Spleen (tissue), 11 donors: ENCODE results near the gene NAB1. TPM values are rescaled to one million over a fixed set of nuclear protein-coding genes. Genes with fewer than 3 reads are reported as not detected.

ENCODE experiments used
- DNase-seq: peaks from one replicate; pipeline ENCODE4 v3.0.0-alpha.2; 2020
- H3K27ac ChIP-seq, 8 donors: fragments of 200-600 bp; sonication (generic) in 7 of 8; 1 replicate in 4 of 8; 2 replicates in 4 of 8; pipeline versions ENCODE4 v1.5.0 to v1.8.0; 2016 to 2021; ENCODE audit warnings: inconsistent platforms in 4 of 8, mild to moderate bottlenecking in 4 of 8, moderate library complexity in 1 of 8
- H3K27me3 ChIP-seq, 7 donors: fragments of 200-600 bp; sonication (generic) in 6 of 7; replicated peaks in 1 of 7; 1 replicate in 4 of 7; 2 replicates in 3 of 7; pipeline versions ENCODE4 v1.5.0 to v1.8.0; 2016 to 2021; ENCODE audit warnings: inconsistent platforms in 3 of 7, mild to moderate bottlenecking in 1 of 7
- H3K36me3 ChIP-seq, 6 donors: fragments of 200-600 bp; sonication (generic) in 5 of 6; 1 replicate in 4 of 6; 2 replicates in 2 of 6; pipeline versions ENCODE4 v1.5.0 to v1.8.0; 2016 to 2021; ENCODE audit warnings: inconsistent platforms in 2 of 6
- H3K4me1 ChIP-seq, 6 donors: fragments of 200-600 bp; sonication (generic) in 5 of 6; 1 replicate in 3 of 6; 2 replicates in 3 of 6; pipeline versions ENCODE4 v1.5.0 to v1.8.0; 2016 to 2021; ENCODE audit warnings: inconsistent platforms in 3 of 6
- H3K4me3 ChIP-seq, 8 donors: fragments of 200-600 bp; sonication (generic) in 7 of 8; 1 replicate in 4 of 8; 2 replicates in 4 of 8; pipeline versions ENCODE4 v1.5.0 to v1.8.0; 2016 to 2021; ENCODE audit warnings: inconsistent platforms in 4 of 8, mild to moderate bottlenecking in 4 of 8, moderate library complexity in 2 of 8
- H3K9me3 ChIP-seq, 8 donors: fragments of 200-600 bp; sonication (generic) in 7 of 8; 1 replicate in 4 of 8; 2 replicates in 4 of 8; pipeline versions ENCODE4 v1.5.0 to v1.8.0; 2016 to 2021; ENCODE audit warnings: inconsistent platforms in 4 of 8
- CTCF ChIP-seq, 11 experiments: fragments of 200-600 bp in 7 of 11; fragments of 450-650 bp in 4 of 11; sonication (generic) in 4 of 11; IDR thresholded peaks in 8 of 11; conservative IDR thresholded peaks in 3 of 11; 1 replicate in 7 of 11; 2 replicates in 4 of 11; pipeline versions ENCODE4 v1.4.0 to v1.8.0; 2016 to 2021; ENCODE audit warnings: antibody characterized with exemption in 11 of 11, inconsistent platforms in 4 of 11, mild to moderate bottlenecking in 1 of 11
- POLR2A ChIP-seq, 3 donors: fragments of 450-650 bp; IDR thresholded peaks; one replicate each; pipeline ENCODE4 v1.5.1; 2017; ENCODE audit warnings: antibody characterized with exemption in 3 of 3, mild to moderate bottlenecking in 1 of 3
- POLR2AphosphoS5 ChIP-seq, 3 donors: sonication (generic); formaldehyde crosslinking; IDR thresholded peaks; one replicate each; pipeline ENCODE4 v1.5.1; 2017; ENCODE audit warnings: antibody characterized with exemption in 3 of 3
- WGBS, 5 donors: extraction: QIAGEN DNeasy Blood & Tissue Kit in 3 of 5; methylation state at CpG; one replicate each; pipeline versions ENCODE4 v1.1.5 to v1.1.7; 2013 to 2018; 5-methylcytosine and 5-hydroxymethylcytosine counted together
- intact Hi-C: fragments of 100-400 bp; cut with DNase I; formaldehyde crosslinking; loops from one replicate; pipeline ENCODE4 v1.15.0; 2023; ENCODE audit warnings: low total_unique reads
- polyA plus RNA-seq, 3 donors: library from polyadenylated mRNA; stranded (reverse); fragments of 200-250 nt; gene quantifications; one replicate each; pipeline ENCODE4 v1.2.1, GENCODE V29; 2013
- total RNA-seq, 7 donors: library from RNA; depleted of rRNA in 3 of 7; stranded (reverse); fragments of >200 nt in 3 of 7; fragmentation: NEBNext Ultra II Directional in 4 of 7; extraction: Animal tissue kit (Norgen Biotek cat#: 25700) in 4 of 7; gene quantifications; one replicate each; pipeline versions ENCODE4 v1.1.0 to v1.2.1, GENCODE V29; 2016 to 2021
- donor health status: healthy with polysubstance abuse.
- donor health status: DM: no; HTN: no; CAD: no; lungs with moderate emphysema.
- donor health status: DM: no; HTN: no; CAD: no.
- donor health status: Bipolar disorder and iron deficiency.
- donor health status: healthy.
- donor health status: DM: no; HTN: no; CAD: no.
- donor health status: DM: yes; HTN: yes; CAD: no.

Gene NAB1
- total and polyA plus RNA-seq, 10 donors = 8.8 to 44.7 (median 27.9) TPM

- H3K36me3 ChIP-seq = peaks cover 0 to 52% (median 14%) of the 10 kb centered on the region in 6 donors
- H3K27me3 ChIP-seq = no peaks in the 10 kb centered on the region
- no peak overlapping the region for H3K27ac ChIP-seq
- H3K4me1 ChIP-seq = no peaks in the 10 kb centered on the region
- H3K4me3 ChIP-seq = no peak overlapping the region
- DNase-seq = no peak
- intact Hi-C loops = no loop called here
- TF ChIP-seq CTCF (IDR thresholded peaks at IDR 0.05 in 8 of 11, conservative IDR thresholded peaks at IDR 0.05 in 3 of 11) = no peak
- TF ChIP-seq POLR2AphosphoS5 (IDR thresholded peaks at IDR 0.05) = no peak
- TF ChIP-seq POLR2A (IDR thresholded peaks at IDR 0.05) = no peak
- WGBS, 5 donors = 70 to 96% (median 80%) methylated on average over 2 of the region's 2 CpGs
- no peaks in the 10 kb centered on the region for H3K9me3 ChIP-seq
Measured at GRCh38 chr2:190693533-190694232, 44.8 kb downstream of the NAB1 start.

DNA sequence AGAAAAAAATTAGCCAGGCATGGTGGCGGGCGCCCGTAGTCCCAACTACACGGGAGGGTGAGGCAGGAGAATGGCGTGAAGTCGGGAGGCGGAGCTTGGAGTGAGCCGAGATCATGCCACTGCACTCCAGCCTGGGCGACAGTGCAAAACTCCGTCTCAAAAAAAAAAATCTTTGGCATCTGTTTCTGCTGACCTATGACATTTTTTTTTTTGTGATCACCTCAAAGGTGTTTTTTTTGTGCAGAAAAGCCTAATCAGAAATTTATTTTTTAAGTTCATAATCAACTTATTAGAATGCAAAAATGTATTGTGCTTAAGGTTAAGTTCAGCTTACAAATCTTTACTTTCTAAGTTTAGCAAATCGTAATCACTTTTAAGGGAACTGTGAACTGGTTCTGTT is 45.6 kb downstream of the NAB1 start:
- WGBS, 5 donors = 87 to 96% (median 95%) methylated on average over 11 of the region's 11 CpGs
- intact Hi-C loops = no loop called here
- Histone ChIP-seq H3K4me3 (no peak overlapping the region), H3K9me3 (no peaks in the 10 kb centered on the region), H3K27me3 (no peaks in the 10 kb centered on the region), H3K36me3 (peaks cover 0 to 44% (median 10%) of the 10 kb centered on the region in 6 donors), H3K27ac (no peak overlapping the region), H3K4me1 (no peaks in the 10 kb centered on the region)
- TF ChIP-seq POLR2AphosphoS5 (IDR thresholded peaks at IDR 0.05) (no peak), POLR2A (IDR thresholded peaks at IDR 0.05) (no peak), CTCF (IDR thresholded peaks at IDR 0.05 in 8 of 11, conservative IDR thresholded peaks at IDR 0.05 in 3 of 11) (no peak)
- no peak for DNase-seq

DNA sequence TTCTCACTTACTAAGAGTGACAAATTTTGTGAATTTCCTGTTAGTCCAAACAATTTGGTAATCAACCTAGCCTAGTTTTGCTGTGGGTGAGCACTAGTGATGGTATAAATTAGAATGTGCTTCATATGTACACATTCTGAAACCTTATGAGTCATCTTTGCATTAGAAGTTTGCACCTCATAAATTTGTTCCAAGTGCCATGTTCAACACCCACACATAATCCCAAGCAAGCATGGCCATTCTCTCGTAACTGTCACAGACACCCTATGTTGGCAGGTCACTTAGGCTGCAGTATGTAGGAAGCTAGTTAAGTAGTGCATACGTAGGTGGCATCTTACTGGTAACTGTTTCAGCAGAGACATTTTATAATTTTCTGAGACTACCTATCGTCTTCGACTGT is 46.9 kb downstream of the NAB1 start:
- no peaks in the 10 kb centered on the region for H3K27me3 ChIP-seq
- intact Hi-C loops = no loop called here
- no peak for DNase-seq
- no peaks in the 10 kb centered on the region for H3K9me3 ChIP-seq
- H3K4me1 ChIP-seq = no peaks in the 10 kb centered on the region
- WGBS, 5 donors = 61 to 76% (median 74%) methylated on average over 4 of the region's 4 CpGs
- TF ChIP-seq POLR2A (IDR thresholded peaks at IDR 0.05) (no peak), POLR2AphosphoS5 (IDR thresholded peaks at IDR 0.05) (no peak), CTCF (IDR thresholded peaks at IDR 0.05 in 8 of 11, conservative IDR thresholded peaks at IDR 0.05 in 3 of 11) (no peak)
- H3K27ac ChIP-seq = no peak overlapping the region
- peaks cover 0 to 32% (median 6%) of the 10 kb centered on the region in 6 donors for H3K36me3 ChIP-seq
- no peak overlapping the region for H3K4me3 ChIP-seq

GRCh38 chr2:190696792-190697398 is 48.0 kb downstream of the NAB1 start:
- H3K4me1 ChIP-seq = no peaks in the 10 kb centered on the region
- H3K9me3 ChIP-seq = no peaks in the 10 kb centered on the region
- peaks cover 0 to 20% (median under 1%) of the 10 kb centered on the region in 6 donors for H3K36me3 ChIP-seq
- WGBS, 5 donors = 84 to 97% (median 91%) methylated on average over 3 of the region's 3 CpGs
- H3K4me3 ChIP-seq = no peak overlapping the region
- no peaks in the 10 kb centered on the region for H3K27me3 ChIP-seq
- intact Hi-C loops = no loop called here
- TF ChIP-seq POLR2AphosphoS5 (IDR thresholded peaks at IDR 0.05) = no peak
- no peak overlapping the region for H3K27ac ChIP-seq
- DNase-seq = no peak
